GM21367 (cell line): ENCODE measurements around the gene TENM4.

ENCODE experiments used
- ATAC-seq: cut with Tn5 transposase; IDR thresholded peaks from one replicate; pipeline ENCODE4 v1.9.1; 2021; ENCODE audit not compliant: unreplicated experiment

TENM4 gene

GRCh38 chr11:79352349-79352703, 88.5 kb downstream of the TENM4 start:
- no peak for ATAC-seq

GRCh38 chr11:79348976-79349682, 91.7 kb downstream of the TENM4 start:
- ATAC-seq: no peak

DNA sequence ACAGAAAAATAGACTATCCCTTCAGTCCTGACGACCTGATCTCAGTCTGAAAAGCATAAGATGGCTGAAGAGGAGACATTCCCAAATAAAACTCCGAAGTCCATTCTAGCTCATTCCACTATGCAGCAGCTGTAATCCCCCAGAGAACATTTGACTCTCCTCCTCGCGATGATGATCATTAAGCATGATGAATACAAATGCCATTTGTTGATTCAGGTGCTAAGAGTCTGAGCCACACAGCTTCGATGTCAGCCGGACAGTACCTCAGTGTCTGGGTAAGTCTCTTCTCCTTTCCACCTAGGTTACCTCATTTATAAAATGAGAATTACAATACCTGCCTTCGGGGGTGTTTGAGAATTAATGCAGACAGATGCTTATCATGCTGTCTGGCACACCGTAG, 94.8 kb downstream of the TENM4 start:
- ATAC-seq: no peak

DNA sequence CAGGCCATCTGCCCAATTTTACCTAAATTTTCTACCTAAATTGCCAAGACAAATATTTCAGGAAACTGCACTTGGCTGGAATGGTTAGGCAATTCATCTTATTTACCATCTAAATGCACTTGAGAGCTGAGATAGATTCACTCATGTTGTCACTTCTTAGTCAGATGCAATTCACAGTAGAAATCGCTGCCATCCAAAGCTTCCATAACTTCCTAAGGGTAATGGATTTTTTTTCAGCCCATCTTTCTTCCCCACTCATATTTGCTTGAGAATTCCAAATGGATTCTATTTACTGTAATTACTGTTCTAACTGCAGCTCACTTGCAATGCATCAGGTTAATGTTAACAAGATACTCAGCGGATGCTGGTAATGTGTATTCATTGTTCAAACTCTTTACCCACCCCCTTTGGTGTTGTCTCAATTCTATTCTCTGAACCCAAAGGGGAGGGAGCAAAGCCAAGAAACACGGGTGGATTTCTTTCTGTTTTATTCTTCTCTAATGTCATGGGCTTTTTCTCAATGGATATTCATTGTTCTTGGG, 96.0 kb downstream of the TENM4 start:
- no peak for ATAC-seq

DNA sequence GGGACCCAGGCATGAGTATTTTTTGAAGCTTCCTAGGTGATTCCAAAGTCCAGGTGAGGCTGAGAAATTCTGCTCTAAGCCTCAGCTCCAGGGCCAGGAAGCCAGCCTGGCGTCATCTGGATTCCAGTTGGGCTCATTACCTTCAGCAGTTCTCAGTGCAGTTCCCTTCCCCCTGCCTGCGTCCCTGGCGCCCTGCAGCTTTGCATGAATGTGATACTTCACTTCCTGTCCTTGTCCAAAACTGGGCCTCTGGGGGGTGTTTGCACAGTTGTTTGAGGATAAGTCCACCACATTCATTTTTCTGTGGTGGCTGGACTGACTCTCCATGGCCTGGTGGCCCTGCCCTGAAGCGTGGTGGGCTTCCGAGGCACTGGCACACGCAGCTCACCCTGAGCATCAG, 98.1 kb downstream of the TENM4 start:
- no peak for ATAC-seq

- ATAC-seq: no peak
Measured at GRCh38 chr11:79342236-79342635, 98.6 kb downstream of the TENM4 start.

DNA sequence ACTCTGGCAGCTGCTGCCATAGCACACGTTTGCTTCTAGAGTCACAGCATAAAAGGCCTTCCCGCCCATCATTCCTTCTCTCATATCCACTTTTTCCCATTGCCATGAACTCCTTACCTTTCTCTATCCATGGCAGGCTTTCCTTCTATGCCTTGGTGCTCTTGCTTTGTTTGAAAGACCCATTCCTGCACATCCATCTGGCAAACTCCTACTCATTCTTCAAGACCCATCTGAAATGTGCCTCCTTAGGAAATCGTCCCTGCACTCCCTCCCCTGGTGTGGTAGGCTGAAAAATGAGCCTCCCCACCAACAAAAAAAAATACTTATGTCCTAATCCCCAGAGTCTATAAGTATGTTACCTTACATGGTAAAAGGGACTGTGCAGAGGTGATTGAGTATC, 100.3 kb downstream of the TENM4 start:
- no peak for ATAC-seq

GRCh38 chr11:79336797-79337517, 103.9 kb downstream of the TENM4 start:
- ATAC-seq: no peak

- no peak for ATAC-seq
Measured at GRCh38 chr11:79335681-79336080, 105.1 kb downstream of the TENM4 start.

DNA sequence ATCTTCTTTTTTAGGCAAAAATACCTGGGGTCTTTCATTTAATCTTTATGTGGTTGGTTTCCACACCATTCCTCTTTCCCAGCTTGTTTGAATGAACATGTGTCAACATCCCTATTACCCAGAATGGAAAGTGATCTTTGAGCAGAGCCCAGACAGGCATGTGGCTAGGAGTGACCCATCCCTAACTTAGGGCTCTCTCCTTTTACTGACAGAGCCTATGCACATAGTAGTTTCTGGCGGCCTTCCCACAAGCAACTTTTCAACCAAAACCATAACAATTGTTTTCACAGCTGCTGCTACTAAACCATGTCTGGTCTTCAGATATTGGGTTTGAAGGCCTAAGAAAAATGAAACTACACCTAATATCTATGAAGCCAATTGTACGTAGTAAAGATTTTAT, 107.5 kb downstream of the TENM4 start:
- ATAC-seq: no peak

DNA sequence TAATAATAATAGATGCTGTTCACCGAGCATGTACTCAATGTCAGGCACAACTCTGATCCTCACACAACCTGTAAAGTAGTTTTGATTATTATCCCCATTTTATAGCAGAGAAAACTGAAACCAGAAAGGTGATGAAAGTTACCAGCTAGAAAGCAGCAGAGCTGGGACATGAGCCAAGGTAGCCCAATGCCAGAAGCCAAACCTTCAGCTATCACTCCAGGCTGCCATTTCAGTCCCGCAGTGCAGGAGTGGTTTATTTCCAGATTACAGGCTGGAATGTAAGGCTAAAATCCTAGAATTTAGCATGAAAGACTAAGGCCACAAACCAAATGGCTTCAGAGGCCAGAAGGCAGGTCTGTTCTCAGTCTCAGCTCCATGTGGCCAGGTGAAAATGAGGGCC, 108.8 kb downstream of the TENM4 start:
- no peak for ATAC-seq

GRCh38 chr11:79331203-79331901, 109.5 kb downstream of the TENM4 start:
- ATAC-seq: no peak

GRCh38 chr11:79330651-79331050, 110.2 kb downstream of the TENM4 start:
- ATAC-seq: no peak

DNA sequence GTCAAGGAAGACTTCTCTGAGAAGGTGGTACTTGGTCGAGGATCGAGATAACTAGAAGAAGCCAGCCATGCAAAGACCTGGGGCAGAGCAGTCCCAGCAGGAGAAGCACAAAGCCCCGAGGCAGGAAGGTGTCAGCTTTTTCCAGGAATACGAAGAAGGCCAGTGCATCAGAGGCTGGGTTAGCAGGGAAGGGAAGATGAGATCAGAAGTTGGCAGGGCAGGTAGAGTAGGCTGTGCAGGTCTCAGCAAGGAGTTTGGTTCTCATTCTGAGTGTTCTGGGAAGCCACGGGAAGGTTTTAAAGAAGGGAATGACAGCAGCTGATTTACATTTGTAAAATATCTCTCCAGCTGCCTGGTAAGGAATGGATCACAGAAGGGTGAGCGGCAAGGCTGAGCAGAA, 111.3 kb downstream of the TENM4 start:
- ATAC-seq: no peak

DNA sequence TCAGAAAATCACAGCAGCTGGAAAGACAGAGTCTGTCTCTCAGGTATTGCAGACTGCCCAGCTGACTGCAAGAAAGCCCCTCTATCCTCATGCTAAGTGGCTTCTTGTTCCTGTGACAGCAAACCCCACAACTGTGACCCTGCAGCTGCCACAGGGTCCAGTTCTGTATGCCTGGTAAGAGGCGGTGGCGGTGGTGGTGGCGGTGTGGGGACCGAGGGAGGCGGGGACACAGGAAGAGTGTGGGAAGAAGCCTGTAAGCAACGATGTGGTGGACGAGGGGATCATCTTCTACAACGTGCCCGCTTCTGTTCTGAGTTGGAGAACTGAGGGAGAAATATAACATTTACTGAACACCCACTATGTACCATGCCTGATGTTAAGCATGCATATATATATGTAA, 112.4 kb downstream of the TENM4 start:
- no peak for ATAC-seq

DNA sequence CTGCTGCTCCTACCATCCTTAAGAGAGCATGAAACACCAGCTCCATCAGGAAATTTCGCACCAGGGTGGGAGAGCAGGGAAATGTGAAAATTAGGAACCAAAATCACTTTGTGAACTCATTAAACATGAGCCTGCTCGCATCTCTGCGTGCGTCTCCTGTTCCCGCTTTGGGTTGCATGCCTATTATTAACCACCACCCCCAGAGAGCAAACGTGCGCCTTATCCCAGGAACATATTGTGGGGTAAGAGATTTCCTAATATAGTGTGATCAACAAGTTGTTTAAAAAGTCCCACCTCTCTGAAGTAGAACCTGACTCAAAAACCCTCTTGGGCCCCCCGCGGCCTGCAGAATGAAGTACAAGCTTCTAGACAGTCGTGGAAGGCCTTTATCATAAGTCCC, 115.0 kb downstream of the TENM4 start:
- ATAC-seq: no peak

DNA sequence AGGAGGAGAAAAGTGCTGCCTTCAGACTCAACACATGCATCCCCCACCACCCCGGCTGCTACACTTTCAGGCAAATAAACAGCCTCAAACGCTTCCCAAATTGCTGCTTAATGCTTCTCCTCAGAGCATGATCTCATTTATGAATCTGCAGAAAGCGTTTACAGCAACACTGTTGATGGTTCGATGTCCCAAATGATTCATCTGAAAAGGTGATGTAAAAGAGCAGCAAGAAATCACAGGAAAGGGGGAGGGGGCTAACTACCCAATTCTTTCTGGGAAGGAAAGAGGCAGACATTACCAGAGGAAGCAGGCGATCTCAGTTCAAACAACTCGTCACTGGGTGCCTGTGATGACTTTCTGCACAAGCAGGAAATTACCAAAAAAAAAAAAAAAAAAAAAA, 119.6 kb downstream of the TENM4 start:
- no peak for ATAC-seq

GRCh38 chr11:79314906-79315689, 125.7 kb downstream of the TENM4 start:
- ATAC-seq: no peak

- no peak for ATAC-seq
Measured at GRCh38 chr11:79313530-79313913, 127.3 kb downstream of the TENM4 start.

- no peak for ATAC-seq
Measured at GRCh38 chr11:79312617-79313529, 128.0 kb downstream of the TENM4 start.
